CD14-positive monocyte (primary cell): ENCODE results near the gene BCL10. TPM values are rescaled to one million over a fixed set of nuclear protein-coding genes. Genes with fewer than 3 reads are reported as not detected.

Experiments used
- DNase-seq, 3 donors: peaks; one replicate each; pipeline ENCODE4 v3.0.0-alpha.2; 2011 to 2022
- H2AFZ ChIP-seq: 2 replicates; pipeline ENCODE4 v1.6.0; 2012; ENCODE audit warnings: mild to moderate bottlenecking, low read depth, low read length, inconsistent platforms; ENCODE audit not compliant: insufficient read depth, poor library complexity, severe bottlenecking
- H3K27ac ChIP-seq, 2 donors: 1 replicate in 1 of 2; 2 replicates in 1 of 2; pipeline ENCODE4 v1.5.1; 2012 to 2013; ENCODE audit warnings: low read length in 2 of 2, control low read depth in 1 of 2, inconsistent platforms in 1 of 2, low read depth in 1 of 2, mild to moderate bottlenecking in 1 of 2
- H3K27me3 ChIP-seq, 2 donors: one replicate each; pipeline versions ENCODE4 v1.6.0 to v1.6.1; 2011 to 2013; ENCODE audit warnings: low read length in 2 of 2; ENCODE audit not compliant: control insufficient read depth in 2 of 2, insufficient read depth in 2 of 2
- H3K36me3 ChIP-seq, 2 donors: replicated peaks in 1 of 2; 1 replicate in 1 of 2; 2 replicates in 1 of 2; pipeline versions ENCODE4 v1.5.1 to v1.6.1; 2012 to 2013; ENCODE audit warnings: low read length in 2 of 2, control low read depth in 1 of 2, inconsistent platforms in 1 of 2, mild to moderate bottlenecking in 1 of 2; ENCODE audit not compliant: insufficient read depth in 2 of 2, control insufficient read depth in 1 of 2
- H3K4me1 ChIP-seq, 2 donors: 1 replicate in 1 of 2; 2 replicates in 1 of 2; pipeline versions ENCODE4 v1.5.1 to v1.6.1; 2012 to 2013; ENCODE audit warnings: low read length in 2 of 2, control low read depth in 1 of 2, inconsistent platforms in 1 of 2, mild to moderate bottlenecking in 1 of 2, moderate library complexity in 1 of 2; ENCODE audit not compliant: insufficient read depth in 2 of 2, control insufficient read depth in 1 of 2
- H3K4me2 ChIP-seq: replicated peaks from 2 replicates; pipeline ENCODE3; 2012; ENCODE audit warnings: low read length, moderate library complexity, mild to moderate bottlenecking; ENCODE audit not compliant: poor library complexity, severe bottlenecking; ENCODE audit errors: extremely low read depth
- H3K4me3 ChIP-seq, 3 experiments: fragments of 200-600 bp in 1 of 3; sonication (generic) in 1 of 3; replicated peaks in 1 of 3; 1 replicate in 2 of 3; 2 replicates in 1 of 3; pipeline ENCODE4 v1.5.1; 2011 to 2013; ENCODE audit warnings: low read length in 3 of 3, mild to moderate bottlenecking in 3 of 3, control low read depth in 2 of 3, low read depth in 2 of 3, inconsistent platforms in 1 of 3, moderate library complexity in 1 of 3
- H3K79me2 ChIP-seq: 2 replicates; pipeline ENCODE4 v1.6.0; 2012; ENCODE audit warnings: mild to moderate bottlenecking, control low read depth, inconsistent platforms, low read length, moderate library complexity; ENCODE audit not compliant: insufficient read depth
- H3K9ac ChIP-seq: 2 replicates; pipeline ENCODE4 v1.6.0; 2017; ENCODE audit warnings: low read length, mild to moderate bottlenecking; ENCODE audit not compliant: insufficient read depth, poor library complexity, severe bottlenecking
- H3K9me3 ChIP-seq, 2 donors: replicated peaks in 1 of 2; 1 replicate in 1 of 2; 2 replicates in 1 of 2; pipeline versions ENCODE4 v1.5.1 to v1.6.1; 2012 to 2013; ENCODE audit warnings: low read length in 2 of 2, control low read depth in 1 of 2; ENCODE audit not compliant: control insufficient read depth in 1 of 2, insufficient read depth in 1 of 2
- H4K20me1 ChIP-seq: 2 replicates; pipeline ENCODE4 v1.6.0; 2012; ENCODE audit warnings: mild to moderate bottlenecking, low read length, control low read depth, moderate library complexity; ENCODE audit not compliant: insufficient read depth
- H3K27ac Mint-ChIP-seq, 7 donors: one replicate each; pipeline ENCODE4 v1.8.0; 2020; ENCODE audit warnings: mild to moderate bottlenecking in 7 of 7, mixed read lengths in 7 of 7, moderate library complexity in 6 of 7, inconsistent platforms in 2 of 7
- H3K27me3 Mint-ChIP-seq, 3 donors: one replicate each; pipeline ENCODE4 v1.8.0; 2021 to 2022; ENCODE audit warnings: low read depth in 3 of 3, mild to moderate bottlenecking in 3 of 3, mixed read lengths in 3 of 3, moderate library complexity in 3 of 3, inconsistent platforms in 1 of 3
- H3K36me3 Mint-ChIP-seq, 2 donors: one replicate each; pipeline ENCODE4 v1.8.0; 2020; ENCODE audit warnings: mixed read lengths in 2 of 2, inconsistent platforms in 1 of 2, mild to moderate bottlenecking in 1 of 2
- H3K4me1 Mint-ChIP-seq: one replicate; pipeline ENCODE4 v1.8.0; 2020; ENCODE audit warnings: mild to moderate bottlenecking, mixed read lengths
- H3K4me3 Mint-ChIP-seq, 2 donors: one replicate each; pipeline ENCODE4 v1.8.0; 2020; ENCODE audit warnings: mild to moderate bottlenecking in 2 of 2, mixed read lengths in 2 of 2, moderate library complexity in 1 of 2
- H3K9me3 Mint-ChIP-seq, 7 donors: one replicate each; pipeline ENCODE4 v1.8.0; 2020 to 2022; ENCODE audit warnings: mixed read lengths in 7 of 7, mild to moderate bottlenecking in 6 of 7, moderate library complexity in 6 of 7, inconsistent platforms in 2 of 7
- WGBS: methylation state at CpG from one replicate; pipeline ENCODE4 v1.1.5; 2013; ENCODE audit warnings: missing lambda C conversion rate; ENCODE audit not compliant: insufficient coverage; 5-methylcytosine and 5-hydroxymethylcytosine counted together
- intact Hi-C, 2 donors: fragments of 100-400 bp; cut with micrococcal nuclease; formaldehyde crosslinking; loops; one replicate each; pipeline versions ENCODE4 v1.15.0 to v1.15.1; 2023
- polyA plus RNA-seq, 3 donors: library from polyadenylated mRNA; depleted of rRNA in 1 of 3; unstranded in 2 of 3; stranded (reverse) in 1 of 3; fragments of 300-500 nt in 2 of 3; fragments of >200 nt in 1 of 3; fragmentation: Illumina TruSeq in 2 of 3; gene quantifications; 1 replicate in 2 of 3; 2 replicates in 1 of 3; pipeline ENCODE4 v1.2.3, GENCODE V29; 2012 to 2021
- TF ChIP-seq, protein P1 (sequence below): fragments of 200-600 bp; IDR thresholded peaks from one replicate; pipeline ENCODE4 v1.8.0; 2022; ENCODE audit warnings: antibody characterized with exemption, mild to moderate bottlenecking

BCL10 gene
- polyA plus RNA-seq, 3 donors: 22.7 to 27.9 (median 26.9) TPM

DNA sequence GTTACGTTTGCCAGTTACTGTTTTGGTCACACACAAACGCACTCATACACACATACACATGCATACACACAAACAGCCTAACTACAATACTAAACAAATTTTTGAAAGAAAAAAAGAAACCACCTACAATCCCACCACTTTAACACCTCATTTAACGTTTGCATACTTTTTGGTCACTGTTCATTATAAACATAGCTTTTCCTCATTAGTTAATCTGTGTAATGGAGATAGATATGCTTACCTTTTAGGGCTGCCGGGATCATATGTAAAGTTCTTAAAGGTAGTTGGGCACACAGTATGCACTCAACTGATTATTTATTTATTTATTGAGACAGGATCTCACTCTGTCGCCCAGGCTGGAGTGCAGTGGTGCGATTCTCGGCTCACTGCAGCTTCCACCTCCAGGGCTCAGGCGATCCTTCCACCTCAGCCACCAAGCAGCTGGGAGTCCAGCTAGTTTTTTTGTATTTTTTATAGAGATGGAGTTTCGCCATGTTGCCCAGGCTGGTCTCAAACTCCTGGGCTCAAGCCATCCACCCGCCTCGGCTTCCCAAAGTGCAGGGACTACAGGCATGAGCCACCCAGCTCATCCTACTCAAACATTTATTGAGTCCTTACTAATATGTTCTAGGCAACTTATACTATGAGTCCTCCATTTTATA, 677 bp upstream of the BCL10 start:
- peaks cover 41% of the 10 kb centered on the region for H3K79me2 ChIP-seq

DNA sequence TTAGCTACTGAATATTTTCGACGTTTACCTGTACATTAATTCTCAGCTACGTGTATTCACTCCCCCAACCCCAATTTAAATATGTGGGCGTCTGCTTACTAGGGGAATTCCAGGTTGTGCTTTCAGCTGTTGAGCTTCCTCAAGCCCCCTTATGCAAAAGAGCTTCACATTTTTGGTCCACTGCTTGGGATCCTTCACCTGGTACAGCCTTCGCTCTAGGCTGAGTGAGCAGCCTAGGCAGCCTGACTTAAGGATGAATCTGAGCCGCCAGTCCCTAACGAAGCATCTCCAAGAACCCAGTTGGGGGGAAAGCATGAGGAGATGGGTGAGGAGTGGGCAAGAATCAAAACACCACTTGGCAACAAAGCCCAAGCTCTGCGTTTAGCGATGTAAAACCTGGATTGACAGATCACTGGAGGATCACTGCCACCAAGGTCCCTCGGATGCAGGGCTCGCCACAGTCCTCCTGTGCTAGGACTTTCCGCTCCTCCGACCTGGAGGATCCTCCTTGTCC, 674 bp downstream of the BCL10 start:
- H3K9me3 Mint-ChIP-seq: peaks cover 0 to 2% (median 0%) of the 10 kb centered on the region in 7 donors
- peak overlapping the region; percentile 96 to 99 (median 98) for H3K27ac Mint-ChIP-seq
- TF ChIP-seq, protein P1, sequence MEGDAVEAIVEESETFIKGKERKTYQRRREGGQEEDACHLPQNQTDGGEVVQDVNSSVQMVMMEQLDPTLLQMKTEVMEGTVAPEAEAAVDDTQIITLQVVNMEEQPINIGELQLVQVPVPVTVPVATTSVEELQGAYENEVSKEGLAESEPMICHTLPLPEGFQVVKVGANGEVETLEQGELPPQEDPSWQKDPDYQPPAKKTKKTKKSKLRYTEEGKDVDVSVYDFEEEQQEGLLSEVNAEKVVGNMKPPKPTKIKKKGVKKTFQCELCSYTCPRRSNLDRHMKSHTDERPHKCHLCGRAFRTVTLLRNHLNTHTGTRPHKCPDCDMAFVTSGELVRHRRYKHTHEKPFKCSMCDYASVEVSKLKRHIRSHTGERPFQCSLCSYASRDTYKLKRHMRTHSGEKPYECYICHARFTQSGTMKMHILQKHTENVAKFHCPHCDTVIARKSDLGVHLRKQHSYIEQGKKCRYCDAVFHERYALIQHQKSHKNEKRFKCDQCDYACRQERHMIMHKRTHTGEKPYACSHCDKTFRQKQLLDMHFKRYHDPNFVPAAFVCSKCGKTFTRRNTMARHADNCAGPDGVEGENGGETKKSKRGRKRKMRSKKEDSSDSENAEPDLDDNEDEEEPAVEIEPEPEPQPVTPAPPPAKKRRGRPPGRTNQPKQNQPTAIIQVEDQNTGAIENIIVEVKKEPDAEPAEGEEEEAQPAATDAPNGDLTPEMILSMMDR: no peak
- Histone ChIP-seq H3K27ac (peak overlapping the region; percentile 95), H3K4me3 (peak overlapping the region; percentile 83 to 94 (median 92)), H3K9me3 (no peaks in the 10 kb centered on the region), H2AFZ (peak overlapping the region; percentile 62), H3K27me3 (no peaks in the 10 kb centered on the region), H3K4me2 (peak overlapping the region; percentile 91), H3K4me1 (peaks cover 44 to 60% of the 10 kb centered on the region in 2 donors), H3K9ac (peak overlapping the region; percentile 92), H4K20me1 (peaks cover 48% of the 10 kb centered on the region), H3K79me2 (peaks cover 55% of the 10 kb centered on the region), H3K36me3 (peaks cover 11 to 32% of the 10 kb centered on the region in 2 donors)
- peaks cover 0 to 2% (median 1%) of the 10 kb centered on the region in 3 donors for H3K27me3 Mint-ChIP-seq
- 0% methylated on average over 8 of the region's 13 CpGs for WGBS
- H3K36me3 Mint-ChIP-seq: peaks cover 30 to 32% of the 10 kb centered on the region in 2 donors
- peak in 2 of 3 donors; percentile 26 to 58 for DNase-seq
- peak overlapping the region; percentile 85 to 91 for H3K4me3 Mint-ChIP-seq
- peaks cover 57% of the 10 kb centered on the region for H3K4me1 Mint-ChIP-seq
- intact Hi-C loops: loop anchor here in 1 of 2 donors (10.0 kb wide), 1 partner anchor 701 kb away; the partner anchor contains the start of gene CTBS

More for the DNA sequence above, 677 bp upstream of the BCL10 start:
- no peak for DNase-seq
- H3K36me3 ChIP-seq: peaks cover 3 to 18% of the 10 kb centered on the region in 2 donors
- 33% methylated on average over 3 of the region's 11 CpGs for WGBS
- TF ChIP-seq, protein P1: no peak
- Mint-ChIP-seq H3K27me3 (peaks cover 1 to 7% (median 2%) of the 10 kb centered on the region in 3 donors), H3K9me3 (peaks cover 0 to 2% (median 0%) of the 10 kb centered on the region in 7 donors), H3K4me1 (peaks cover 57% of the 10 kb centered on the region), H3K4me3 (peak overlapping the region; percentile 74 to 91), H3K36me3 (peaks cover 18 to 22% of the 10 kb centered on the region in 2 donors), H3K27ac (peak overlapping the region; percentile 96 to 99 (median 98))
- H3K4me3 ChIP-seq: peak overlapping the region; percentile 11 to 92 (median 43)
- no peaks in the 10 kb centered on the region for H3K27me3 ChIP-seq
- peak overlapping the region; percentile 92 for H3K9ac ChIP-seq
- peak overlapping the region; percentile 22 for H2AFZ ChIP-seq
- no peaks in the 10 kb centered on the region for H3K9me3 ChIP-seq
- peaks cover 44 to 60% of the 10 kb centered on the region in 2 donors for H3K4me1 ChIP-seq
- H3K4me2 ChIP-seq: peak overlapping the region; percentile 77
- H4K20me1 ChIP-seq: peaks cover 34% of the 10 kb centered on the region
- intact Hi-C loops: loop anchor here in 1 of 2 donors (10.0 kb wide), 1 partner anchor 702 kb away; the partner anchor contains the start of gene CTBS
- H3K27ac ChIP-seq: peak overlapping the region; percentile 83 to 95
